Activated CD4-positive, alpha-beta T cell treated with anti-CD3 and anti-CD28 coated beads for 24 hours (primary cell): ENCODE measurements around the gene TLN1.

Experiments used
- DNase-seq, 2 donors: peaks; one replicate each; pipeline ENCODE4 v3.0.0-alpha.2; 2020; ENCODE audit warnings: low read depth in 2 of 2

TLN1 gene

GRCh38 chr9:35686222-35687203 lies 45.5 kb downstream of the TLN1 start:
- DNase-seq, result no peak

- DNase-seq, result no peak
Measured at GRCh38 chr9:35685506-35685905, 46.5 kb downstream of the TLN1 start.

- DNase-seq, result no peak
Measured at GRCh38 chr9:35684921-35685320, 47.1 kb downstream of the TLN1 start.

GRCh38 chr9:35683323-35683722 lies 48.7 kb downstream of the TLN1 start:
- DNase-seq, result no peak

- no peak for DNase-seq
Measured at GRCh38 chr9:35682520-35683315, 49.3 kb downstream of the TLN1 start.

- DNase-seq, result no peak
Measured at GRCh38 chr9:35682051-35682450, 49.9 kb downstream of the TLN1 start.

- DNase-seq, result no peak
Measured at GRCh38 chr9:35681341-35682002, 50.5 kb downstream of the TLN1 start.

- DNase-seq, result no peak
Measured at GRCh38 chr9:35680331-35681105, 51.5 kb downstream of the TLN1 start.

GRCh38 chr9:35679766-35680330 lies 52.1 kb downstream of the TLN1 start:
- DNase-seq, result no peak

GRCh38 chr9:35679091-35679490 lies 52.9 kb downstream of the TLN1 start:
- no peak for DNase-seq

- DNase-seq, result peak in 1 of 2 donors; percentile 25
Measured at GRCh38 chr9:35675732-35676392, 56.1 kb downstream of the TLN1 start.

GRCh38 chr9:35675204-35675603 lies 56.8 kb downstream of the TLN1 start:
- DNase-seq, result no peak

GRCh38 chr9:35674025-35674361 lies 58.0 kb downstream of the TLN1 start:
- no peak for DNase-seq

- DNase-seq, result no peak
Measured at GRCh38 chr9:35673132-35674024, 58.6 kb downstream of the TLN1 start, which contains the start of gene CA9. TSS of gene CA9 (plus strand) at chr9:35673928. CDS start at chr9:35673960, 32 bp downstream.

GRCh38 chr9:35669331-35670145 lies 62.5 kb downstream of the TLN1 start:
- no peak for DNase-seq

GRCh38 chr9:35667939-35668338 lies 64.1 kb downstream of the TLN1 start:
- no peak for DNase-seq

- no peak for DNase-seq
Measured at GRCh38 chr9:35666549-35666948, 65.4 kb downstream of the TLN1 start.

- DNase-seq, result no peak
Measured at GRCh38 chr9:35666045-35666444, 66.0 kb downstream of the TLN1 start.

- no peak for DNase-seq
Measured at GRCh38 chr9:35665471-35665818, 66.5 kb downstream of the TLN1 start.
